GM12873 (cell line): ENCODE measurements around the gene CDH11.

Experiments used
- CTCF ChIP-seq: IDR thresholded peaks from 2 replicates; pipeline ENCODE4 v1.5.1; 2012; ENCODE audit warnings: low read depth, mild to moderate bottlenecking, moderate library complexity, low read length, control low read depth; ENCODE audit not compliant: insufficient read depth; ENCODE audit errors: missing control alignments

The CDH11 gene

GRCh38 chr16:64982581-64982980 is 139.3 kb downstream of the CDH11 start:
- no peak for TF ChIP-seq CTCF

GRCh38 chr16:64981568-64982281 is 140.1 kb downstream of the CDH11 start:
- no peak for TF ChIP-seq CTCF

- no peak for TF ChIP-seq CTCF
These were observed 144.5 kb downstream of the CDH11 start for GRCh38 chr16:64977206-64977920.

- TF ChIP-seq CTCF, result no peak
These were observed 146.0 kb downstream of the CDH11 start for GRCh38 chr16:64975821-64976220.

- no peak for TF ChIP-seq CTCF
These were observed 147.5 kb downstream of the CDH11 start for GRCh38 chr16:64974381-64974780.

- TF ChIP-seq CTCF, result no peak
These were observed 148.7 kb downstream of the CDH11 start for GRCh38 chr16:64973171-64973570.

- TF ChIP-seq CTCF, result no peak
These were observed 150.7 kb downstream of the CDH11 start for GRCh38 chr16:64971171-64971570.
